Measurements from ENCODE around the gene CTNS.

GRCh38 chr17:3675886-3676285, 39.3 kb downstream of the CTNS start:
- TF ChIP-seq POLR2A (IDR thresholded peaks at IDR 0.05) (no peak), POLR2AphosphoS5 (IDR thresholded peaks at IDR 0.05) (no peak), CTCF (IDR thresholded peaks at IDR 0.05) (no peak)

All from transverse colon (tissue), 4 donors.